ENCODE results near the gene ZNF43.
"Not testable (repeated sequence)": the region's sequence is repeated elsewhere in the genome, so short reads cannot be mapped to it uniquely, and the experiment has no call there.

The ZNF43 gene

GRCh38 chr19:21789466-21790085 is 46.4 kb downstream of the ZNF43 start:
- peak in 1 of 3 experiments; percentile 26 for DNase-seq

- DNase-seq, result no peak
These were observed 49.0 kb downstream of the ZNF43 start for GRCh38 chr19:21786936-21787335.

- DNase-seq, result not testable (repeated sequence)
These were observed 60.2 kb downstream of the ZNF43 start for GRCh38 chr19:21775792-21776191.

- DNase-seq, result peak; percentile 87 to 97 (median 87)
These were observed 68.7 kb downstream of the ZNF43 start, which contains the start of gene ZNF100 for GRCh38 chr19:21767065-21767800. ZNF100 (minus strand) TSS chr19:21767579; CDS start chr19:21767429, 150 bp downstream.

GRCh38 chr19:21766705-21767064 is 69.3 kb downstream of the ZNF43 start:
- DNase-seq, result not testable (repeated sequence)

GRCh38 chr19:21765151-21765550 is 70.8 kb downstream of the ZNF43 start:
- peak in 1 of 3 experiments; percentile 23 for DNase-seq

GRCh38 chr19:21761547-21761946 is 74.4 kb downstream of the ZNF43 start:
- DNase-seq, result not testable (repeated sequence)

GRCh38 chr19:21758296-21758695 is 77.7 kb downstream of the ZNF43 start:
- DNase-seq, result no peak

GRCh38 chr19:21755555-21755954 is 80.4 kb downstream of the ZNF43 start:
- not testable (repeated sequence) for DNase-seq
